Posterior vena cava (tissue), 2 donors: Measurements from ENCODE around the gene HAT1. TPM values are rescaled to one million over a fixed set of nuclear protein-coding genes. Genes with fewer than 3 reads are reported as not detected.

Source experiments
- DNase-seq: peaks from one replicate; pipeline ENCODE4 v3.0.0-alpha.2; 2020; ENCODE audit warnings: low spot score
- intact Hi-C, 2 donors: fragments of 100-400 bp; cut with DNase I; formaldehyde crosslinking; loops; one replicate each; pipeline versions ENCODE4 v1.14.1 to v1.14.2; 2022 to 2023
- total RNA-seq, 2 donors: library from RNA; stranded (reverse); fragmentation: NEBNext Ultra II Directional; extraction: Animal tissue kit (Norgen Biotek cat#: 25700); gene quantifications; one replicate each; pipeline ENCODE4 v1.2.1, GENCODE V29; 2021
- donor health status: DM: yes; HTN: yes; CAD: no.
- donor health status: DM: yes; HTN: yes; CAD: no.

HAT1 gene
- total RNA-seq, 2 donors from 2014 or later: 29.1 to 42.5 TPM

- DNase-seq: no peak
- intact Hi-C loops: no loop called here
These were observed 13.0 kb upstream of the HAT1 start for GRCh38 chr2:171909266-171909665.

GRCh38 chr2:171910494-171910893 lies 11.8 kb upstream of the HAT1 start:
- intact Hi-C loops: no loop called here

DNA sequence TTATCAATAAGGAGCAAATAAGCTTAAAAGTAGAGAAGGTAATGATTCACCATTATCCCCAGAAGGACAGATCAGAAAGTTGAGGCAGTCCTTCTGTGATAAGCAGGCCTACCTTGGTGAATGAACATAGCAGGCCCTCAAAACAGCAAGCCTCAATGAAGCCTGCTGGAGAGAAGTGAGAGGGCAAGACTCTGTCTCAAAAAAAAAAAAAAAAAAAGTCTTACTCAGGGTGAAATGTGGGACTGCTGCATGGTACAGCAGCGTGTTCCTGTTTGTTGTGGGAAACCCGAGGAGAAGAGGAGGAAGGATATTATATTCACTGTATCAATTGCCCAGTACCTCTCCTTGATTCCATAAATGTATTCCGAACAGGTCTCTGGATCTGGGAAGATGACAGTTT lies 8.7 kb upstream of the HAT1 start:
- intact Hi-C loops: no loop called here
- DNase-seq: no peak

More at GRCh38 chr2:171910494-171910893, 11.8 kb upstream of the HAT1 start:
- no peak for DNase-seq

GRCh38 chr2:171919453-171919852 lies 2.8 kb upstream of the HAT1 start:
- intact Hi-C loops: no loop called here
- no peak for DNase-seq

DNA sequence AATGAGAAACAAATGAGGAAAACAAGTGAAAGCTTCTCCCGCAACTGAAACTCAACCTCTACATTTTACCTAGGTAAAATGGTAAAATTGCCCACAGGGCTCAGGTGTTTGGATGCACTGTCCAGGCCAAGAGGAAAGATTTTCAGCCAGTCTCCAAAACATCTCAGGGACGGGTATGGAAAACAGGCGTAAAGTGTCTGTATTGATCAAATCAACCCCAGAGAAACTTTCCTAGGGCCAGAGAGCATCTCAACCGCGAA lies 361 bp upstream of the HAT1 start:
- intact Hi-C loops: no loop called here
- no peak for DNase-seq

- intact Hi-C loops: no loop called here
- no peak for DNase-seq
These were observed 945 bp downstream of the HAT1 start for GRCh38 chr2:171923206-171923605.

DNA sequence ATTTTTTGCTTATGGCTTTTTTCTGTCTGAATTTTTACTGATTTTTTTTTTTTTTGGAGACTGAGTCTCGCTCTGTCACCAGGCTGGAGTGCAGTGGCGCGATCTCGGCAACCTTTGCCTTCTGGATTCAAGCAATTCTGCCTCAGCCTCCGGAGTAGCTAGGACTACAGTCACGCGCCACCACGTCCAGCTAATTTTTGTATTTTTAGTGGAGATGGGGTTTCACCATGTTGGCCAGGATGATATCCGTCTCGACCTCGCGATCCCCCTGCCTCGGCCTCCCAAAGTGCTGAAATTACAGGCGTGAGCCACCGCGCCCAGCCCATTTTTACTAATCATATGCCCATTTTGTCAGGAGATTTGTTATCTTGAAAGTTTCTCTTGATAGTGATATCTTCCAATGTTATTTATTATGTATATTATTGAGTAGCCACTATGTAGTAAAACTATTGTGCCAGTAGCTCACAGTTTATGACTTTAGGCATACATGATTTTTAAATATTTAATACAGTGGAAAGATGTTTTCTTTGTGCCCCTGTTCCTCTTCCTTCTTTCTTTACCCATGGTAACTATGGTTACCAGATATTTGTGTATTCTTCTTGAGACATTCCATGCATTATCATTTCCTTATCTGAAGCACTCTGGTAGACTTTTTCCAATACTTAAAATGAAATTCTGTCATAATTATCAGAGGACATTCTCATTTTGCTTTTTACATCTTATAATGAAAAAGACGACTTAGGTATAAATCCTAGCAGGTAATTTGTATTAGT lies 2.1 kb downstream of the HAT1 start:
- no peak for DNase-seq
- intact Hi-C loops: no loop called here

DNA sequence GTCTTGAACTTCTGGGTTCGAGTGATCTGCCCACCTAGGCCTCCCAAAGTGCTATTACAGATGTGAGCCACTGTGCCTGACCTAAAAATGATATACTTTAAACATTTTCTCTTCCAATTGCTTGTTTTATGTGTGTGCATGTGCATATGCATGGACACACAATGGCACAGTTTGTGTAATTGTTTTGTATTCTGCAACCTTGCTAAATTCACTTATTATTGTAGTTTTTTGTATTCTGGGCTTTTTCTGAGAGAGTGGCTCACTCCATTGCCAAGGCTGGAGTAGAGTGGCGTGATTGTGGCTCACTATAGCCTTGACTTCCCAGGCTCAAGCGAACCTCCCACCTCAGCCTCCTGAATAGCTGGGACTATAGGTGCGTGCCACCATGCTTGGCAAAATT lies 8.1 kb downstream of the HAT1 start:
- intact Hi-C loops: no loop called here

DNA sequence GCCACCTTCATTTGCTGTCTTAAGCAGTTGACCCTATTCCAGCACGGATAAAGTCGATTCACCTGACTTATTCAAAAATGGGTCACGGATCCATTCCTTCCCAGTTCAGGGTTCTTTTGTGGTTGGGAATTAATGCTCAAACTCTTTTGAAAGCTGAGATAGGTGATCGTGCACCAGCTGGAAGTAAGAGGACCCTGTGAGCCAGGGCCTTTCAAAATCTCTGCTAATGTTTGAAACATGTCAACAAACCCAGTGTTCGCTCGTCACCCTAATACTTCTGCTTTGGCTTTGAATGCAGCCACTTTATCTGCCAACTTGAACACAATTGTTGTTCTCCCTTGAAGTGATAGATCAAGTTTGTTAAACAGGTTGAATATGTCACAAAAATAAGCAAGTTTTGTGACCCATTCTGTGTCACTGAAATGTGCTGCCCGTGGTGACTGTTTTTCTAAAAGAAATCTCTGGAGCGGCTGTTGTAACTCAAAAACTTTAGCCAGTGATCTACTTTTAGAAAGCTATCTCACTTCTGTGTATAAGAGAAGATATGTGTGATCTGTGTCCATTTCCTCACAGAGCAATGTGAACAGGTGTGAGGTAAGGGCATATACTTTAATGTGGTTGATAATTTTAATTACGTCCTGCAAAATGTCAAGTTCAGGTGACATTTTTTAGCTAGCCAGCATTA lies 16.9 kb downstream of the HAT1 start:
- intact Hi-C loops: no loop called here
- no peak for DNase-seq

More for the DNA sequence above, 8.1 kb downstream of the HAT1 start:
- DNase-seq: no peak

DNA sequence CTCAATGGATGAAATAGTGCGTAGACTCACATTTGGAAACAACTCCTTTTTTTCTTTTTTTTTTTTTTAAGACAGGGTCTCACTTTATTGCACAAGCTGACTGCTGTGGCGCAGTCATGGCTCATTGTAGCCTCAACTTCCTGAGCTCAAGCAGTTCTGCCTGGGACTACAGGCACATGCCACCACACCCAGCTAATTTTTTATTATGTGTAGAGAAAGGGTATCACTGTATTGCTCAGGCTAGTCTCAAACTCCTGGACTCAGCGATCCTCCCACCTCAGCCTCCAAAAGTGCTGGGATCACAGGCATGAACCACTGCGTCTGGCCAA lies 17.4 kb downstream of the HAT1 start:
- intact Hi-C loops: no loop called here

DNA sequence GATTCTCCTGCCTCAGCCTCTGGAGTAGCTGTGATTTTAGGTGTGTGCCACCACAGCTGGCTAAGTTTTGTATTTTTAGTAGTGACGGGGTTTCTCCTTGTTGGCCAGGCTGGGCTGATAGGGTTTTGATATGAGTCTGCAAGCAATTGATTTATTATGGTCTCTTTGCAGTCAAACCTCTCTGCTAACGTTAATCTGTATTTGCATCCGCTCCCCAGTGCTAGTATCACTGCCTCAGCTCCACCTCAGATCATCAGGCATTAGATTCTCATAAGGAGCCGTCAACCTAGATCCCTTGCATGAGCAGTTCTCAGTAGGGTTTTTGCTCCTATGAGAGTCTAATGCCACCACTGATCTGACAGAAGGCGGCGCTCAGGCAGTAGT lies 19.0 kb downstream of the HAT1 start:
- intact Hi-C loops: no loop called here
- no peak for DNase-seq

More for the DNA sequence above, 17.4 kb downstream of the HAT1 start:
- DNase-seq: no peak

DNA sequence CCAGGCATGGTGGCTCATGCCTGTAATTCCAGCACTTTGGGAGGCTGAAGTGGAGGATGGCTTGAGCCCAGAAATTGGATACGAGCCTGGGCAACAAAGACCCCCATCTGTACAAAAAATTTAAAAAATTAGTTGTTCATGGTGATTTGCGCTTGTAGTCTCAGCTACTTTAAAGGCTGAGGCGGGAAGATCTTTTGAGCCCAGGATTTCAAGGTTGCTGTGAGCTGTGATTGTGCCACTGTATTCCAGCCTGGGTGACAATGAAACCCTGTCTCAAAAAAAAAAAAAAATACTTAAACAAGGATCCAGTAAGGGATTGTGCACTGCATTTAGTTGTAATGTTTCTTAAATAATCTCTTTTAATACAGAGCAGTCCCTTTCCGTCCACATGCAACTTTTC lies 21.6 kb downstream of the HAT1 start:
- intact Hi-C loops: no loop called here
- DNase-seq: no peak

DNA sequence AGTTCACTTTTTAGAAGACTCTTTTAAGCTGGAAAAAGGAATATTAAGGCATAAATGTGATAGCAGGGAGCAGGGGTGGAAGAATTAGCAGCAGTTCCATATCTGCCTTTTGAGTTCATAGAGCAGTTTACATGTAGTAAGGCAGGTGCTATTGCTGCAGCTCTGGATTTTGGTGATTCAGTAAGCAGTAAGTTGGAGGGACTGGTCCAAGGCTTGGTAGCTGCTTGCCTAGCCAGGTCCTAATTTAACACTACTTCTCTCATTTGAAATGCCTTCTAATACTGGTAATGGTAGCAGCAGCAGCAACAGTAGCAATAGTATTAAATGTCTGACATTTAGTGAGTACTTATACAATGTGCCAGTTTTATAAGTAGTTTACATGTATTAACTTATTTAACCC lies 30.0 kb downstream of the HAT1 start:
- intact Hi-C loops: no loop called here
- DNase-seq: no peak

GRCh38 chr2:171952748-171953147 lies 30.5 kb downstream of the HAT1 start:
- intact Hi-C loops: no loop called here
- no peak for DNase-seq

GRCh38 chr2:171956135-171956825 lies 34.0 kb downstream of the HAT1 start:
- intact Hi-C loops: no loop called here
- DNase-seq: no peak

DNA sequence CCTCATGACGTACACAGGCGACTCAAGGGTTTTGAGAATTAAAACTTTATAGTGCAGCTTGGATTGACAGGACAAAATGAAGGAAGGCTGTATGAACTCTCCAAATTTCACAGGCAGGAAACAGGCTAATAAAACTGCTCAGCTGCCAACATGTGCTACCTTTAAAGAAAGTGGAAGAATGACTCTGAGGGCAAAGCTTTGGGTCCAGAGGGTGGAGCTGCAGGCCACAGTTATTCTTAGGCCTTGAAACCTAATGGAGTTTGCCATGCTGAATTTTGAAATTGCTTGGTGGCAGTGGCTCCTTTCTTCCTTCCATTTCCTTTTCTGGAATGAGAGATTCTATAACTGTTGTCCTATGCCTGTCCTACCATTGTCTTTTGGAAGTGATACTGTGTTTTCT lies 34.8 kb downstream of the HAT1 start:
- intact Hi-C loops: no loop called here

DNA sequence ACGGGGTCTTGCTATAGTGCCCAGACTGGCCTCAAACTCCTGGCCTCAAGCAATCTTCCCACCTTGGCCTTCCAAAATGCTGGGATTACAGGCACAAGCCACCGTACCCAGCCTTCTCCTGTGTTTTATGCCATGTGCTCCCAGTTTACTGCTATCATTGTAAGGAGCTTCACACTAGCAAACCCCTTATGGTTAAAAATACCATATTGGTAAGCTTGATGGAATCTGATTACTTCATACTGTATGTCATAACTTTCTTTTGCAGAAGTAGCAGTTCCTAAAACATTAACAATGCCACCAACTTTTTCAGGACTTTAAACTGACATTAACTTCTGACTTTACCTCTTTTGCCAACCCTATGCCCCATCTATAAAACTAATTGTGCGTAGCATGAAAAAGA lies 36.2 kb downstream of the HAT1 start:
- DNase-seq: no peak
- intact Hi-C loops: no loop called here

More for the DNA sequence above, 34.8 kb downstream of the HAT1 start:
- no peak for DNase-seq

- intact Hi-C loops: no loop called here
- no peak for DNase-seq
These were observed 37.7 kb downstream of the HAT1 start for GRCh38 chr2:171959998-171960397.

- intact Hi-C loops: no loop called here
- no peak for DNase-seq
These were observed 38.3 kb downstream of the HAT1 start for GRCh38 chr2:171960570-171960969.

GRCh38 chr2:171963198-171963597 lies 40.9 kb downstream of the HAT1 start:
- no peak for DNase-seq
- intact Hi-C loops: no loop called here

GRCh38 chr2:171964308-171964707 lies 42.0 kb downstream of the HAT1 start:
- intact Hi-C loops: no loop called here
- DNase-seq: no peak
